Muscle of leg (tissue), 11 donors: Measurements from ENCODE around the gene SUFU. TPM values are rescaled to one million over a fixed set of nuclear protein-coding genes. Genes with fewer than 3 reads are reported as not detected.
A peak's percentile ranks its signal among the peaks of the same experiment; 100 is the strongest.

Experiments used
- DNase-seq: peaks from one replicate; pipeline ENCODE4 v3.0.0; 2013
- H3K27ac ChIP-seq: one replicate; pipeline ENCODE4 v1.5.1; 2013; ENCODE audit warnings: mild to moderate bottlenecking, low read length, control low read depth
- H3K27me3 ChIP-seq: one replicate; pipeline ENCODE4 v1.6.1; 2013; ENCODE audit warnings: low read length; ENCODE audit not compliant: control insufficient read depth, insufficient read depth
- H3K36me3 ChIP-seq: one replicate; pipeline ENCODE4 v1.6.1; 2013; ENCODE audit warnings: low read length; ENCODE audit not compliant: control insufficient read depth, insufficient read depth
- H3K4me1 ChIP-seq: one replicate; pipeline ENCODE4 v1.6.1; 2013; ENCODE audit warnings: low read length; ENCODE audit not compliant: control insufficient read depth, insufficient read depth
- H3K4me3 ChIP-seq: one replicate; pipeline ENCODE4 v1.5.1; 2013; ENCODE audit warnings: low read length, control low read depth
- H3K9me3 ChIP-seq: replicated peaks from 2 replicates; pipeline ENCODE4 v1.6.1; 2013; ENCODE audit warnings: low read depth, low read length; ENCODE audit not compliant: control insufficient read depth
- WGBS: methylation state at CpG from one replicate; pipeline ENCODE4 v1.1.5; 2013; ENCODE audit warnings: missing lambda C conversion rate; ENCODE audit not compliant: insufficient coverage; 5-methylcytosine and 5-hydroxymethylcytosine counted together
- polyA plus RNA-seq, 8 donors: library from polyadenylated mRNA; unstranded; fragments of 120-200 nt; gene quantifications; one replicate each; pipeline versions ENCODE4 v1.2.1 to v1.2.3, GENCODE V29; 2013; ENCODE audit warnings: inconsistent platforms in 1 of 8, low replicate concordance in 1 of 8; ENCODE audit not compliant: insufficient read length in 8 of 8, insufficient read depth in 1 of 8
- total RNA-seq: library from RNA; stranded (reverse); fragments of 120-200 nt; gene quantifications from one replicate; pipeline ENCODE4 v1.2.4, GENCODE V29; 2013

SUFU gene
- total and polyA plus RNA-seq, 9 donors = 5.1 to 21.5 (median 17.2) TPM

GRCh38 chr10:102648269-102648888, 144.6 kb downstream of the SUFU start:
- peaks cover 68% of the 10 kb centered on the region for H3K4me1 ChIP-seq
- no peak overlapping the region for H3K27ac ChIP-seq
- 52% methylated on average over 8 of the region's 12 CpGs for WGBS
- DNase-seq = no peak
- peaks cover 52% of the 10 kb centered on the region for H3K36me3 ChIP-seq
- no peaks in the 10 kb centered on the region for H3K27me3 ChIP-seq
- no peak overlapping the region for H3K4me3 ChIP-seq
- H3K9me3 ChIP-seq = no peaks in the 10 kb centered on the region

GRCh38 chr10:102648889-102649796, 145.4 kb downstream of the SUFU start:
- peak overlapping the region; percentile 66 for H3K27ac ChIP-seq
- 35% methylated on average over 21 of the region's 25 CpGs for WGBS
- no peaks in the 10 kb centered on the region for H3K9me3 ChIP-seq
- peak overlapping the region; percentile 1 for H3K4me3 ChIP-seq
- no peak for DNase-seq
- peaks cover 59% of the 10 kb centered on the region for H3K36me3 ChIP-seq
- peaks cover 68% of the 10 kb centered on the region for H3K4me1 ChIP-seq
- H3K27me3 ChIP-seq = no peaks in the 10 kb centered on the region

- Histone ChIP-seq H3K9me3 (no peaks in the 10 kb centered on the region), H3K27me3 (no peaks in the 10 kb centered on the region), H3K27ac (peak overlapping the region; percentile 66), H3K4me1 (peaks cover 68% of the 10 kb centered on the region), H3K4me3 (no peak overlapping the region), H3K36me3 (peaks cover 67% of the 10 kb centered on the region)
- no peak for DNase-seq
- WGBS = 50% methylated on average over 9 of the region's 12 CpGs
Observed at GRCh38 chr10:102649797-102650654, 146.3 kb downstream of the SUFU start.

GRCh38 chr10:102650655-102651454, 147.1 kb downstream of the SUFU start:
- no peaks in the 10 kb centered on the region for H3K27me3 ChIP-seq
- peak overlapping the region; percentile 13 for H3K27ac ChIP-seq
- DNase-seq = no peak
- no peaks in the 10 kb centered on the region for H3K9me3 ChIP-seq
- peaks cover 75% of the 10 kb centered on the region for H3K36me3 ChIP-seq
- H3K4me1 ChIP-seq = peaks cover 68% of the 10 kb centered on the region
- WGBS = 67% methylated on average over 9 of the region's 11 CpGs
- H3K4me3 ChIP-seq = no peak overlapping the region

GRCh38 chr10:102651455-102652169, 147.8 kb downstream of the SUFU start:
- no peak for DNase-seq
- Histone ChIP-seq H3K4me1 (peaks cover 60% of the 10 kb centered on the region), H3K27ac (no peak overlapping the region), H3K27me3 (no peaks in the 10 kb centered on the region), H3K4me3 (no peak overlapping the region), H3K9me3 (no peaks in the 10 kb centered on the region), H3K36me3 (peaks cover 80% of the 10 kb centered on the region)
- WGBS = 96% methylated on average over 9 of the region's 11 CpGs

GRCh38 chr10:102652170-102652916, 148.6 kb downstream of the SUFU start:
- Histone ChIP-seq H3K27me3 (no peaks in the 10 kb centered on the region), H3K4me1 (peaks cover 55% of the 10 kb centered on the region), H3K9me3 (no peaks in the 10 kb centered on the region), H3K27ac (no peak overlapping the region), H3K36me3 (peaks cover 82% of the 10 kb centered on the region), H3K4me3 (no peak overlapping the region)
- 84% methylated on average over 9 of the region's 12 CpGs for WGBS
- no peak for DNase-seq

- no peak overlapping the region for H3K27ac ChIP-seq
- H3K4me3 ChIP-seq = no peak overlapping the region
- 70% methylated on average over 1 of the region's 1 CpG for WGBS
- H3K27me3 ChIP-seq = no peaks in the 10 kb centered on the region
- peaks cover 83% of the 10 kb centered on the region for H3K36me3 ChIP-seq
- H3K4me1 ChIP-seq = peaks cover 50% of the 10 kb centered on the region
- no peak for DNase-seq
- H3K9me3 ChIP-seq = no peaks in the 10 kb centered on the region
Observed at GRCh38 chr10:102653060-102653459, 149.3 kb downstream of the SUFU start.

GRCh38 chr10:102654566-102654965, 150.8 kb downstream of the SUFU start:
- peaks cover 44% of the 10 kb centered on the region for H3K4me1 ChIP-seq
- no peaks in the 10 kb centered on the region for H3K27me3 ChIP-seq
- no peak overlapping the region for H3K4me3 ChIP-seq
- WGBS = 77% methylated on average over 3 of the region's 7 CpGs
- H3K27ac ChIP-seq = no peak overlapping the region
- peaks cover 85% of the 10 kb centered on the region for H3K36me3 ChIP-seq
- DNase-seq = no peak
- H3K9me3 ChIP-seq = no peaks in the 10 kb centered on the region
